ENCODE results near the gene NINJ2.

The NINJ2 gene

GRCh38 chr12:619346-619745 is 43.9 kb downstream of the NINJ2 start:
- Histone ChIP-seq H3K4me3 (no peak overlapping the region), H3K9me3 (no peaks in the 10 kb centered on the region), H3K27ac (peak overlapping the region; percentile 4; the same call in 1 of the 2 replicates), H3K9ac (no peak overlapping the region), H3K4me1 (peaks cover 69% of the 10 kb centered on the region), H4K20me1 (no peaks in the 10 kb centered on the region), H3K27me3 (no peaks in the 10 kb centered on the region), H3K4me2 (peak overlapping the region; percentile 24), H3K36me3 (no peaks in the 10 kb centered on the region)
- TF ChIP-seq Cebpa-rat (IDR thresholded peaks at IDR 0.05): no peak

- H3K9me3 ChIP-seq: no peaks in the 10 kb centered on the region
- H3K4me3 ChIP-seq: no peak overlapping the region
- H3K4me2 ChIP-seq: peak overlapping the region; percentile 24; the same call in 1 of the 2 replicates
- TF ChIP-seq Cebpa-rat (IDR thresholded peaks at IDR 0.05): no peak
- H3K4me1 ChIP-seq: peaks cover 76% of the 10 kb centered on the region
- H3K27ac ChIP-seq: no peak overlapping the region
- H3K27me3 ChIP-seq: no peaks in the 10 kb centered on the region
- H3K9ac ChIP-seq: no peak overlapping the region
- H4K20me1 ChIP-seq: no peaks in the 10 kb centered on the region
- H3K36me3 ChIP-seq: no peaks in the 10 kb centered on the region
Measured at GRCh38 chr12:618605-619004, 44.6 kb downstream of the NINJ2 start.

- H3K9me3 ChIP-seq: no peaks in the 10 kb centered on the region
- H3K27ac ChIP-seq: peak overlapping the region; percentile 55; the same call in 1 of the 2 replicates
- no peaks in the 10 kb centered on the region for H3K27me3 ChIP-seq
- H3K4me1 ChIP-seq: peaks cover 67% of the 10 kb centered on the region
- no peak overlapping the region for H3K4me3 ChIP-seq
- peak overlapping the region; percentile 72 for H3K4me2 ChIP-seq
- no peak overlapping the region for H3K9ac ChIP-seq
- peak; percentile 78 for TF ChIP-seq Cebpa-rat (IDR thresholded peaks at IDR 0.05)
- no peaks in the 10 kb centered on the region for H4K20me1 ChIP-seq
- no peaks in the 10 kb centered on the region for H3K36me3 ChIP-seq
Measured at GRCh38 chr12:617304-617915, 45.8 kb downstream of the NINJ2 start.

DNA sequence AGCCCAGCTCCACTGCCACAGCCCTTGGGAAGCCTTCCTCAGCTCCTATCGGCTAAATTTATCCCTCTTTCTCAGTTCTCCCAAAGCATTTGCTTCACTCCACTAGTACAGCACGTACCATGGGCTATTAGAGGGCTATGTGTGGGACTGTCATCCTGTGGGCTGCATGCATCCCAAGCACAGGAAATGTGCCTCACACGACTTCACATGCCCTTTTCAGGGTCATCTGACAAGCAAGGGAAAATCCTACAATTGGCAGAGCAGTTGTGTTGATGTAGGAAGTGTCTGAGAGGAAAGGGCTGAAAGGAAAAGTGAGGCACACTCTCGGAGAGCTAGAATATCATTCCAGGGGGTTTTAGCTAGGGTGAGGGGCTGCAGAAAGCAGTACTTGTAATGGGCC is 47.6 kb downstream of the NINJ2 start:
- no peak for TF ChIP-seq Cebpa-rat (IDR thresholded peaks at IDR 0.05)
- Histone ChIP-seq H3K9me3 (no peaks in the 10 kb centered on the region), H3K4me2 (peak overlapping the region; percentile 55), H4K20me1 (no peaks in the 10 kb centered on the region), H3K27me3 (no peaks in the 10 kb centered on the region), H3K27ac (no peak overlapping the region), H3K36me3 (no peaks in the 10 kb centered on the region), H3K4me3 (no peak overlapping the region), H3K9ac (peak overlapping the region; percentile 43; the same call in 1 of the 2 replicates), H3K4me1 (peaks cover 74% of the 10 kb centered on the region)

- no peak for TF ChIP-seq Cebpa-rat (IDR thresholded peaks at IDR 0.05)
- Histone ChIP-seq H3K4me2 (peak overlapping the region; percentile 55), H3K36me3 (no peaks in the 10 kb centered on the region), H3K27ac (peak overlapping the region; percentile 48), H3K27me3 (no peaks in the 10 kb centered on the region), H4K20me1 (no peaks in the 10 kb centered on the region), H3K9ac (peak overlapping the region; percentile 30; the same call in 1 of the 2 replicates), H3K4me3 (no peak overlapping the region), H3K4me1 (peaks cover 81% of the 10 kb centered on the region), H3K9me3 (no peaks in the 10 kb centered on the region)
Measured at GRCh38 chr12:614411-614970, 48.8 kb downstream of the NINJ2 start.

DNA sequence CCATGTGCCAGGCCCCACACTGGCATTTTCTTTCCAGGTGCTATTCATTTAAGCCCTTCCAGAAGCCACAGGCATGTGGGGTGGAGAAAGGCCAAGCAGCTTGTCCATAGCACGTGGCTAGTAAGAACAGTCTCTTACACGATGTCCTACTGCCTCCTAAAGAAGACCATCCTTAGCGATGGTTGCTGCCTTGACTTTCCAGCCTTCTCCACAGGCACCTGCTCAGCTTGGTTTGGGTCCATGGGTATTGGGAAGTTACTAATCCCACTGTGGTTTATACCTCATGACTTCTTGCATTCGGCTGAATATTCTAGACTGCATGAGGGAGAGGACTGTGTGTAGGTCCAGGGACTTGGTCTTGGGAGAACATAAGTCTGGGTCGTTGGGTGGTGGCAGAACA is 49.2 kb downstream of the NINJ2 start:
- Histone ChIP-seq H3K4me1 (peaks cover 81% of the 10 kb centered on the region), H3K27me3 (no peaks in the 10 kb centered on the region), H3K9me3 (no peaks in the 10 kb centered on the region), H3K4me3 (no peak overlapping the region), H4K20me1 (no peaks in the 10 kb centered on the region), H3K9ac (no peak overlapping the region), H3K36me3 (no peaks in the 10 kb centered on the region), H3K27ac (0 out of 2 replicates have a peak overlapping the region, but pooled peaks have one; percentile 48), H3K4me2 (peak overlapping the region; percentile 55)
- no peak for TF ChIP-seq Cebpa-rat (IDR thresholded peaks at IDR 0.05)

DNA sequence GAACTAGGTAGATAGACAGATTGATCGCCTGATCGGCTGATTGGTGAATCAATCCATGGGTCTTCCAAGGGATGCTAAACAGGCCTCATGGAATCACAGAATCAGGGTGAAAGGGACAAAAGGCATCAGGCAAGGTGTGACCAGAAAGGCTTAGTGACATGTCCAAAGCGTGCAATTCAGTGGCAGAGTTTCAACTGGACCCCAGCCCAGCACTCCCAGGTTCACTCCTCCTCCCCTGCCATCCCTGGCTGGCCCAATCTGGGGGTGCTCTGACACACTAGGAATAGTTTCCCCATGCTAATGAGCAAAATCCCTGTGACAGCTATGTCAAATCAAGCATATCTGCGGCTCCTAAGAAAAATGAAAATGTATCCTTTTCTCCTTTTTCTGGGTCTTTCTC is 50.4 kb downstream of the NINJ2 start:
- Histone ChIP-seq H3K4me3 (no peak overlapping the region), H3K9ac (no peak overlapping the region), H3K9me3 (no peaks in the 10 kb centered on the region), H3K4me2 (no peak overlapping the region), H3K27me3 (no peaks in the 10 kb centered on the region), H4K20me1 (no peaks in the 10 kb centered on the region), H3K36me3 (no peaks in the 10 kb centered on the region), H3K27ac (0 out of 2 replicates have a peak overlapping the region, but pooled peaks have one; percentile 2), H3K4me1 (peaks cover 82% of the 10 kb centered on the region)
- TF ChIP-seq Cebpa-rat (IDR thresholded peaks at IDR 0.05): no peak

DNA sequence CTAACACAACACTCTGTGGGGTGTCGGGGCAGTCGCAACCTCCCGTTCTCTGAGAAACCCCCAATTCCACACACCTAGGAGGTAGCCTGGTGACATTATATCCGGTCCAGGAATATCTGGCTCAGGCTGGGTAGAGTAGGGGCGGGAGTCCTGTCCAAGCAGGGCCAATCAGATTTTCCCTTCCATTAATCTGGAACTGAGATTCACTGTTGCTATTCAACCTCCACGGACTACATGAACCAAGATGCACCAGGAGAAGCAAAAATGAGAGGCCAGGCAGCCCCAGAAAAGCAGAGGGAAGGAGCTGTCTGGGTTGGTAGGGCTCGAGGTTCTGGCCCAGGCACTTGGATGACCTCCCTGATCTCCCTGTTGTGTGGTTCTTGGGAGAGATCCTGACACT is 51.0 kb downstream of the NINJ2 start:
- Histone ChIP-seq H3K9ac (no peak overlapping the region), H3K4me3 (no peak overlapping the region), H3K4me2 (no peak overlapping the region), H3K4me1 (peaks cover 82% of the 10 kb centered on the region), H4K20me1 (no peaks in the 10 kb centered on the region), H3K9me3 (no peaks in the 10 kb centered on the region), H3K36me3 (no peaks in the 10 kb centered on the region), H3K27me3 (no peaks in the 10 kb centered on the region), H3K27ac (0 out of 2 replicates have a peak overlapping the region, but pooled peaks have one; percentile 2)
- TF ChIP-seq Cebpa-rat (IDR thresholded peaks at IDR 0.05): no peak

DNA sequence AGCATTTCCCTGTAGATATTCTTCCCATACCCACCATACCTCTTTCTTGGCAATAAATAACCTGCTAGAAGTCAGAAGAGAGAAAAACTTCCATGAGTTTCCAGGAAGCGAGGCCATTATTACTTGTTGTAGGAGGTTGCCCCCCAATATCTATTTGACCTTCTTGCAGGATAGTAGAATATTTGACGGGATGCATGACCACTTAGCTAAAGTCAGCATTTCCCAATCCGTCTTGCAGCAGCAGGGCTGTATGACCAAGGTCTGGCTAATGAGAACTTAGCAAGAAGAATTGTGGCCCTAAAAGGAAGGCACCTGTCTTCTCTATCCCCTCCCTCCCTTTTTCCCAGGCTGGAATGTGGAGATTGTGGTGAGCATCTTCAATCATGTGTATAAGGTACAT is 51.5 kb downstream of the NINJ2 start:
- Histone ChIP-seq H3K4me3 (no peak overlapping the region), H3K4me1 (peaks cover 80% of the 10 kb centered on the region), H3K27me3 (no peaks in the 10 kb centered on the region), H3K36me3 (no peaks in the 10 kb centered on the region), H3K9me3 (no peaks in the 10 kb centered on the region), H4K20me1 (no peaks in the 10 kb centered on the region), H3K4me2 (no peak overlapping the region), H3K9ac (no peak overlapping the region), H3K27ac (no peak overlapping the region)
- no peak for TF ChIP-seq Cebpa-rat (IDR thresholded peaks at IDR 0.05)

- peaks cover 52% of the 10 kb centered on the region for H3K4me1 ChIP-seq
- no peak overlapping the region for H3K4me3 ChIP-seq
- TF ChIP-seq Cebpa-rat (IDR thresholded peaks at IDR 0.05): no peak
- no peak overlapping the region for H3K4me2 ChIP-seq
- no peaks in the 10 kb centered on the region for H3K27me3 ChIP-seq
- H3K9me3 ChIP-seq: no peaks in the 10 kb centered on the region
- no peak overlapping the region for H3K9ac ChIP-seq
- H3K36me3 ChIP-seq: no peaks in the 10 kb centered on the region
- no peaks in the 10 kb centered on the region for H4K20me1 ChIP-seq
- no peak overlapping the region for H3K27ac ChIP-seq
Measured at GRCh38 chr12:608921-609320, 54.3 kb downstream of the NINJ2 start.
